K562 (cell line): ENCODE measurements around the gene ZNF837. TPM values are rescaled to one million over a fixed set of nuclear protein-coding genes. Genes with fewer than 3 reads are reported as not detected.

Experiments used
- ARNT ChIP-seq, 2 experiments: fragments of 450-650 bp; IDR thresholded peaks; 2 replicates each; pipeline ENCODE4 v1.6.1; 2016; ENCODE audit warnings: mild to moderate bottlenecking in 1 of 2
- ATF1 ChIP-seq, 2 experiments: fragments of 450-650 bp in 1 of 2; IDR thresholded peaks; 2 replicates each; pipeline ENCODE4 v1.6.1; 2016; ENCODE audit warnings: missing compliant biosample characterization in 1 of 2, missing genetic modification characterization in 1 of 2
- BCLAF1 ChIP-seq, 2 experiments: fragments of 450-650 bp in 1 of 2; IDR thresholded peaks; 2 replicates each; pipeline ENCODE4 v1.6.1; 2011 to 2017; ENCODE audit warnings: low read depth in 2 of 2, antibody characterized with exemption in 1 of 2, borderline replicate concordance in 1 of 2, low read length in 1 of 2, mild to moderate bottlenecking in 1 of 2, mixed read lengths in 1 of 2; ENCODE audit not compliant: control insufficient read depth in 1 of 2
- CCNT2 ChIP-seq: IDR thresholded peaks from 2 replicates; pipeline ENCODE4 v1.6.1; 2011; ENCODE audit warnings: borderline replicate concordance, low read depth, mild to moderate bottlenecking, moderate library complexity, mixed read lengths, low read length; ENCODE audit not compliant: insufficient read length; ENCODE audit errors: extremely low read depth
- CHAMP1 ChIP-seq: fragments of 450-650 bp; IDR thresholded peaks from 2 replicates; pipeline ENCODE4 v1.6.1; 2016; ENCODE audit warnings: mild to moderate bottlenecking
- GATA2 ChIP-seq: sonication (generic); formaldehyde crosslinking; IDR thresholded peaks from 2 replicates; pipeline ENCODE4 v1.4.0; 2020; ENCODE audit warnings: mild to moderate bottlenecking, missing genetic modification reagents
- HBP1 ChIP-seq: fragments of 450-650 bp; formaldehyde crosslinking; IDR thresholded peaks from 2 replicates; pipeline ENCODE4 v1.4.0; 2022; ENCODE audit warnings: missing genetic modification characterization
- HDGF ChIP-seq: fragments of 450-650 bp; IDR thresholded peaks from 2 replicates; pipeline ENCODE4 v1.6.1; 2016
- HOMEZ ChIP-seq: fragments of 250-450 bp; sonication (Bioruptor Pico); IDR thresholded peaks from 2 replicates; pipeline ENCODE4 v1.4.0; 2020; ENCODE audit warnings: mild to moderate bottlenecking, moderate library complexity
- KLF13 ChIP-seq: fragments of 450-650 bp; IDR thresholded peaks from 2 replicates; pipeline ENCODE4 v1.6.1; 2016; ENCODE audit warnings: missing genetic modification characterization, low read depth, mild to moderate bottlenecking, missing compliant biosample characterization, moderate library complexity, borderline replicate concordance
- MITF ChIP-seq: IDR thresholded peaks from 2 replicates; pipeline ENCODE4 v1.6.1; 2014; ENCODE audit warnings: antibody characterized with exemption
- NFIX ChIP-seq: fragments of 250-450 bp; sonication (Bioruptor Pico); IDR thresholded peaks from 2 replicates; pipeline ENCODE4 v1.4.0; 2020; ENCODE audit warnings: low read depth, mild to moderate bottlenecking, moderate library complexity
- POLR2AphosphoS5 ChIP-seq: IDR thresholded peaks from 2 replicates; pipeline ENCODE4 v1.6.1; 2011; ENCODE audit warnings: mild to moderate bottlenecking, low read depth, low read length, moderate library complexity; ENCODE audit not compliant: control insufficient read depth, insufficient read depth
- PYGO2 ChIP-seq: fragments of 450-650 bp; IDR thresholded peaks from 2 replicates; pipeline ENCODE4 v1.6.1; 2016; ENCODE audit warnings: mild to moderate bottlenecking, missing genetic modification characterization, moderate library complexity, missing compliant biosample characterization
- ZNF184 ChIP-seq: sonication (generic); formaldehyde crosslinking; IDR thresholded peaks from 2 replicates; pipeline ENCODE4 v1.5.0; 2020; ENCODE audit warnings: missing genetic modification reagents
- polyA plus RNA-seq, 8 experiments: library from polyadenylated mRNA; depleted of rRNA in 4 of 8; stranded (reverse) in 5 of 8; unstranded in 3 of 8; fragments of >200 nt; fragmentation: Nextera tagmentation in 2 of 8; fragmentation: Illumina TruSeq in 1 of 8; extraction: Ambion mirVana in 2 of 8; extraction: Trizol in 1 of 8; gene quantifications; 2 replicates each; pipeline versions ENCODE4 v1.2.1 to v1.2.3, GENCODE V29; 2011 to 2014; ENCODE audit warnings: inconsistent platforms in 1 of 8, missing spikeins in 1 of 8
- total RNA-seq, 7 experiments: library from RNA; depleted of rRNA in 6 of 7; stranded (reverse); fragments of >200 nt in 6 of 7; fragmentation: Illumina TruSeq in 2 of 7; extraction: Trizol in 2 of 7; gene quantifications; 2 replicates each; pipeline versions ENCODE4 v1.2.1 to v1.2.3, GENCODE V29; 2011 to 2021; ENCODE audit warnings: low replicate concordance in 1 of 7

The ZNF837 gene
- total and polyA plus RNA-seq, 9 of the 15 experiments (the other 6 are each of a cell fraction or from before 2014, with no cell fraction given) = 0.11 to 2.1 (median 0.57) TPM; not detected in 4

- TF ChIP-seq ATF1 (CRISPR knock-in tag; IDR thresholded peaks at IDR 0.05) = no peak
- peak; percentile 98 for TF ChIP-seq ATF1 (tag; IDR thresholded peaks at IDR 0.05)
- no peak for TF ChIP-seq HDGF
- TF ChIP-seq ARNT (IDR thresholded peaks at IDR 0.05) = no peak
- no peak for TF ChIP-seq GATA2 (CRISPR knock-in tag)
- peak; percentile 64 for TF ChIP-seq POLR2AphosphoS5
- no peak for TF ChIP-seq PYGO2 (tag)
- peak in 1 of 2 experiments; percentile 91; a peak in 1 of 4 replicates for TF ChIP-seq BCLAF1 (IDR thresholded peaks at IDR 0.05; ENCODE audit: borderline replicate concordance in 1 of 2, control insufficient read depth in 1 of 2, low read depth in 2 of 2, low read length in 1 of 2)
- TF ChIP-seq MITF = peak; percentile 34; the same call in 1 of the 2 replicates
- TF ChIP-seq NFIX (CRISPR knock-in tag) = no peak
- peak; percentile 80 for TF ChIP-seq CCNT2
- TF ChIP-seq CHAMP1 = no peak
- TF ChIP-seq KLF13 (tag) = peak; percentile 72
- no peak; the same call in 1 of the 2 replicates for TF ChIP-seq HOMEZ
- TF ChIP-seq ZNF184 (CRISPR knock-in tag) = no peak
- TF ChIP-seq HBP1 = no peak
These were observed at the start of gene ZNF837 (continued) for GRCh38 chr19:58380662-58381459.
